ENCODE data around the gene SH3YL1.
A peak's percentile ranks its signal among the peaks of the same experiment; 100 is the strongest.

The SH3YL1 gene

GRCh38 chr2:256094-256493, 7.7 kb downstream of the SH3YL1 start:
- DNase-seq, result no peak

GRCh38 chr2:255195-255594, 8.6 kb downstream of the SH3YL1 start:
- no peak for DNase-seq

- no peak for DNase-seq
These were observed 9.6 kb downstream of the SH3YL1 start for GRCh38 chr2:254241-254640.

- no peak for DNase-seq
These were observed 10.6 kb downstream of the SH3YL1 start for GRCh38 chr2:253202-253638.

- no peak for DNase-seq
These were observed 11.7 kb downstream of the SH3YL1 start for GRCh38 chr2:252001-252602.

GRCh38 chr2:249538-250042, 14.2 kb downstream of the SH3YL1 start:
- no peak for DNase-seq

GRCh38 chr2:248724-249123, 15.1 kb downstream of the SH3YL1 start:
- no peak for DNase-seq

- DNase-seq, result peak; percentile 11
These were observed 17.2 kb downstream of the SH3YL1 start for GRCh38 chr2:246489-247144.

- no peak for DNase-seq
These were observed 19.3 kb downstream of the SH3YL1 start for GRCh38 chr2:244547-244946.

- no peak for DNase-seq
These were observed 25.0 kb downstream of the SH3YL1 start for GRCh38 chr2:238869-239268.

- no peak for DNase-seq
These were observed 25.4 kb downstream of the SH3YL1 start for GRCh38 chr2:238431-238830.

- DNase-seq, result no peak
These were observed 26.0 kb downstream of the SH3YL1 start for GRCh38 chr2:237878-238277.

GRCh38 chr2:236993-237539, 26.8 kb downstream of the SH3YL1 start:
- DNase-seq, result no peak

GRCh38 chr2:234421-234820, 29.4 kb downstream of the SH3YL1 start:
- DNase-seq, result no peak

- no peak for DNase-seq
These were observed 30.8 kb downstream of the SH3YL1 start for GRCh38 chr2:233030-233429.

GRCh38 chr2:231521-232185, 32.2 kb downstream of the SH3YL1 start:
- no peak for DNase-seq

GRCh38 chr2:228518-229278, 35.1 kb downstream of the SH3YL1 start:
- no peak for DNase-seq

- DNase-seq, result no peak
These were observed 35.7 kb downstream of the SH3YL1 start for GRCh38 chr2:228115-228514.

- no peak for DNase-seq
These were observed 39.7 kb downstream of the SH3YL1 start for GRCh38 chr2:223971-224760.

- DNase-seq, result no peak
These were observed 40.4 kb downstream of the SH3YL1 start for GRCh38 chr2:223451-223850.

- no peak for DNase-seq
These were observed 47.8 kb downstream of the SH3YL1 start for GRCh38 chr2:216068-216467.

All from NCI-H1092 (cell line).